GM19468 (cell line): ENCODE results near the gene USH2A.
"Not testable (repeated sequence)": the region's sequence is repeated elsewhere in the genome, so short reads cannot be mapped to it uniquely, and the experiment has no call there.

Source experiments
- ATAC-seq: cut with Tn5 transposase; IDR thresholded peaks from one replicate; pipeline ENCODE4 v1.9.1; 2021; ENCODE audit warnings: mild to moderate bottlenecking, moderate library complexity, moderate number of reproducible peaks; ENCODE audit not compliant: unreplicated experiment; ENCODE audit errors: extremely low read depth

Gene USH2A

DNA sequence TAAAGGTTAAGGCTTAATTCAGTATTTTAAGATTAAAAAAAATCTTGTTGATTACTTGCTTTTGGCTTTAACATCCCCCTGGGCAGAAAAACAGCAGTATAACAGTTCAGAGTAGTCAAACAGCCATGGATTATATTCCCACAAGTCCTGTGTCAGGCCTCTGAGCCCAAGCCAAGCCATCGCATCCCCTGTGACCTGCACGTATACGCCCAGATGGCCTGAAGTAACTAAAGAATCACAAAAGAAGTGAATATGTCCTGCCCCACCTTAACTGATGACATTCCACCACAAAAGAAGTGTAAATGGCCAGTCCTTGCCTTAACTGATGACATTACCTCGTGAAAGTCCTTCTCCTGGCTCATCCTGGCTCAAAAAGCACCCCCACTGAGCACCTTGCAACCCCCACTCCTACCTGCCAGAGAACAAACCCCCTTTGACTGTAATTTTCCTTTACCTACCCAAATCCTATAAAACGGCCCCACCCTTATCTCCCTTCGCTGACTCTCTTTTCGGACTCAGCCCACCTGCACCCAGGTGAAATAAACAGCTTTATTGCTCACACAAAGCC is 277.7 kb downstream of the USH2A start:
- not testable (repeated sequence) for ATAC-seq

DNA sequence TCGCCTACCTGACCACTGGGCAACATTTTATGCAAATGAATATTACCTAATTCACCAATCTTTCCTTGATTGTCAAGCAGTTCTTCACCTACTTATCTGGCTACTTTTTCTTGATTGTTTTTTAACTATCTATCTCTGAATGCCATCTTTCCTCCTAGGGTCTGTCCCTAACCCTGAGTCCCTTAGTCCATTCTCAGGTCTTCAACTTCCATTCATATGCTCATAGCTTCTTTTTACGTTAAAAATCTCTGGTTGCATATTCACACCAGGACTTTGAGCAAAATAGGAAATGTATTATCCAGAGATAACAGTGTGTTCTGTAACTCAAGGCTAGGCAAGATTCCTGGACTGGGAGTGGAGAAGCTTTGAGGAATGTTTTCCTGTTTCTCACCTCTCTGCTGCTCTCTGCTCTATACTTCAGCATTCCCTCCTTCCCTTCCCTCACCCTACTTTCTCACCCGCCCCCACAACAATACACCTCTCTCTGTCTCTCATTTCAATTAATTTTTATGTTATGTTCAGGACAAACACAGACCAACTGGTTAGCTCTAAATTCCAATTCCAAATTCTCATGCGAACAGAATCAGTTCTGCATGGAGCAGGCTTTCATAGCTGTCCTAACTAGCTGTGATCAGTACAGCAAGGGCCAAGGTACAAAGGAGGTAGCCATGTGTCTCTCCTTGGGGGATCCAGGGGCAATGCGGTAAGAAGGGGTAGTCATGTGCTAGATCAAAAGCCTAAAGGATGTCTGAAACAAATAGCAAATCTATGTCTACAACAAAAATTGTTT is 278.4 kb downstream of the USH2A start:
- no peak for ATAC-seq

DNA sequence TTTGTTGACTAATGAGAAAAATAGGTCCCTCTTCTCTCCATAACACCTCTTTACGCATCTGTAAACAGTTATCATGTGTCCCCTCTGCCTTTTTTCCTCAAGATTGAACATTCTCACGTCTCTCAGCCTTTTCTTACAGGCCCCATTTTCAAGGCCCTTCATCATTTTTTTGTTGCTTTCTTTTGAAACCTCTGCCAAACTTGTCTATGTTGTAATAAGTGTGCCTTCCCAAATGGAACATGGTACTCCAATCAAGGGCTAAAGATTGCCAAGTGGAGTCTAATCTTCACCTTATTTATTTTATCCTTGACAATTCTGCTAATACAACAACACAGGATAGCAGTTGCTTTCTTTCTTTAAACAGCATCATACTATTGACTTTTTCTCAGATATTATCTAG is 280.3 kb downstream of the USH2A start:
- no peak for ATAC-seq

DNA sequence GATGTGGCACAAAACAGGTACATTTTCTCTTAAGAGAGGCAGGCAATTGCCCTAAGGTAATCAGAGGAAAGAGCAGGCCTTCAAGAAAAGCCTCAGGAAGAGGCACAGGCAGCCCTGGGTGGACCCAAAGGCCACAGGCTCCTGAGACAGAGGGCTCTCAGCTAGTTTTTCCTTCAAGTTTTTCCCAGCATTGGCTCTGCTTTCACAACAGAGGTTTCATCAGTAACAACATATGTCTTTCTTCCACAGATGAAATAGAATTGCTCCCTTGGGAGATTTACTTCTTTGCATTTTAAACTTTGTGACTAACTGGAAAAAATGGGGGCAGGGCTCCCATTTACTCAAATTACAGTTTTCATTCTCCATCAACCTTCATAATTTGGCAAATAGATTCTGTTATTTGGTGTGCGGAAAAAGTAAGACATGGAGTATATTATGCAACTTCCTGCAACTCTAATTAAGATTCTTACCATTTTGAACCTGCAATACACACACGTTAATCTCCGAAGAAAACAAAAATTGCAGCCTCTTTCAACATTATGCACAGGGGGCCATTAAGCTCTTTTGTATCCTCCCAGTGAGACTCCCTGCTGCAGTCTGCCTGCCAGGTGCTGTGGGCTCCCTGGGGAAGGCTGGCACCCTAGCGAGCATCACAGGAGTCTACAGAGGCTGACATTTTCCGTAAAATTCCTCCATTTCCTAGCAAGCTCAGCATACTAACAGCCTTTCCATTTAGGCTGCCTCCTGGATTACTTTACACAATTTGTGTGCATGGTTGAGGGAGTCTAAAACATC is 282.3 kb downstream of the USH2A start:
- ATAC-seq = no peak

DNA sequence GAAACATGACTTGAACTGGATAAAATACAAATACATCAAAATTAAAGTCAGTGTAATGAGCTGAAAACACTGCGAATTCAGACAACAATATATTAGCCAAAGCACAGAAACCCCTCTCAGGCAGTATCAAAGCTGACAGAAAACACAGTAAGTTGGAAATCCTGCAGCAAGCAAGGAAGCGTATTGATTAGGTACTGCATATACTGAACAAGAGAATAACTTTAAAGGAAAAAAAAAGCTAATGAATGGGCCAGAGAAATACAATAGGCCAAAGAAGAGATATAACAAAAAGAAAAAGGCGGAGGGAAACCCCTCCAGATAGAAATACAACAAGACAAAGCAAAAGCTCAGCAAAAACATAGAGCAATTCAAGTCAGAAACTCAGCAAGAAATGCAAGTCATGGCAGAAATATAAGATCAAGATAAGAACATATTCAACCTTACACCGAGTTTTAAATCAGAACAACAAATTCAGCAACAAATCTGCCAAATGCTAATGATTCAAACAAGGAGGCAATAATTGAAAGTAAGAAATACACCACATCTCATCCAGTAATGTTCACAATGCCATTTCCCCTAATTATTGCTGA is 299.0 kb downstream of the USH2A start:
- ATAC-seq = no peak

DNA sequence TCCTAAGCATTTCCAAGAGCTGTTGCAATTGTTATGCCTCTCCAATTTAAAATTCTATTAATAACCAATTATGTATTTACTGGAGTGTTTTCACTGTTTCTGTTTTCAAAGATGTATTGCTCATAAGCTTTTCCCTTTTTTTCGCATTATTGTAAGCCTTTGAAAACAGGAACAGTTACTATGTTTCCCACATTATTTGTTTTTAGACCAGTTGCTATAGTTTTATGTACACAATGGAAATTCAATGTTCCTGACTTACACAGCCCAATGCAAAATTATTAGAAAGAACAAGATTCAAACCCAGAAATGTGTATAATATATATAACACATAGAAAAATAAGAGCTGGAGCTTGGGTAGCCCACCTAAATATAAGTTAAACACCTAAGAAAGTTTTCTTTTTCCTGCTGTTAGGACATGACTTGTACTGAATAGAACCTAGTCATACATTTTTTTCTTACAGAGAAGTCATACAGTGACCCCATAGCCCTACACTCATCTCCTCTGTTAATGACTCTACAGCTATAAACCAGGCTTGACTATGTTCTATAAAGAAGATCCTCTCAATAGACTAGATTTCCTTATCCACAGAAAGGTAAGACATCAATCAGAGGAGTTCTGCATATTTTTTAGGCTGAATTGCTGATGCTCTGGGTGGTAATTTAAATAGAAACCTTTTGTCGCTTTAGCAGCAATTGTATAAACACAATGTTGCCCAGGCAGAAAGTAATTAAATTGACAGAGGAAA is 299.6 kb downstream of the USH2A start:
- ATAC-seq = no peak

DNA sequence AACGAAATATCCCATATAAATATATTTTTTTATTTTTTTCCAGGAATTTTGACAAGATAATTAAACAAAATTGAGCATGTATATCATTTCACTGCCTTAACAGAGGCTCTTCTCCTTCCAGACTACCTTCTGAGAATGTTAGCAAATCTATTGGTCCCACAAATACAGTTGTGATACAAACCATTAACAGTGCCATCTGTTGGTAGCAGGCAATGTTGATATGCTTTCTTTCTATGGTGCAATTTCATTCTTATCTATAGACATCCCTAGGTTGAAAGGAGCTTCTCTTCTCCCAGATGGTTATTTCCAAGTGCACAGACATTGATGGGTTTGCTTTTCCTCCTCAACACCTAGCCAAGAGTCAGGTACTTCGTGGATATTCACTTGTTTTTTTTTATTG is 303.6 kb downstream of the USH2A start:
- no peak for ATAC-seq

DNA sequence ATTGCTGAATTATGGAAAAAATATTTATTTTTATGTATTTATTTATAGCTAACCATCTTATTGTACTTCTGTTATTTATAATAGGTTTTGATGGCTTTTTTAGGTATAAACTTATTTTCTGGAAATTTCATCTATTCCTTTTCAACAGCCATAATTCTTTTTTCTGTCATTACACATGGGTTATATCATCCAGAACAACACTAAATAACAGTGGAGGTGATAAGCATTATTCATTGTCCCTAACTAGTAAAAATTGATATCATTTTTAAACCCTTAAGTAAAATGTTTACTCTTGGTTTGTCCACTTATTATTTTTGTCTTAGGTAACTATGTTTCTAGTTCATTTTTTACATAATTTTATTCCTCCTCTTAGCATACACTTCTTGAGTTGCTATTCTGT is 309.1 kb downstream of the USH2A start:
- no peak for ATAC-seq

DNA sequence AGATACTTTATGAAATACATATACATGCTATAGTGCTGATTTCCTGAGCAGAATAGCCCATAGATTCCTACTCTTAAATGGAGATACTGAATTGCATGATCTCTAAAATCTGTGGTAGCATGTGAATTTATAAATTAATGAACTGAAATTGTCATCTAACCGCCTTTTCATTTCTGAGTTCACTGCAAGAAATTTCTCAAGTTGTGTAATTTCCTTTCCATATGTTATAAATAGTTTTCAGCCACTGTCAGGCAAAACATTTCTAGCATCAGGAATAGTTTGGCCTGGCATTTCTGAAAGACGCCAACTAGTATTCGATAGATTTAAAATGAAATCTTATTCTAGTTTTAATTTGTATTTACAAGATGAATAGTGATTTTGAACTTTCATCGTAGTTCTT is 310.1 kb downstream of the USH2A start:
- ATAC-seq = no peak

DNA sequence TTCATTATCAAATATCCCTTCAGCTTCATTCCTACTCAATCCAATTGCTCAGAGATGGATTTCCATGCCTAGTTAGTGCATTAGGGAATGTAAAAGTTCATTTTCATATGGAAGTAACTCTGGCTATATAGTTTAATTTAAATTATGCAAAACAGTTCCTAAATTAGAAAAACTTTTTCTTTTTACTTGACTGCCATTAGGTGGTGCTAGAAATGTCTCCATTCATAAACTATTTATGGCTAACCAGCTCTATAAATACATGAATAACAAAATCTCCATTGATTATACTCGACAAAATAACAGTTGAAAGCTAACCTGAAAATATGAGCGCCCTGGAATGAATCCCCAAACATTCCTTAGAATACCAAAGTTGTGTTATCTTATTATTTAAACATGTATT is 311.4 kb downstream of the USH2A start:
- no peak for ATAC-seq

DNA sequence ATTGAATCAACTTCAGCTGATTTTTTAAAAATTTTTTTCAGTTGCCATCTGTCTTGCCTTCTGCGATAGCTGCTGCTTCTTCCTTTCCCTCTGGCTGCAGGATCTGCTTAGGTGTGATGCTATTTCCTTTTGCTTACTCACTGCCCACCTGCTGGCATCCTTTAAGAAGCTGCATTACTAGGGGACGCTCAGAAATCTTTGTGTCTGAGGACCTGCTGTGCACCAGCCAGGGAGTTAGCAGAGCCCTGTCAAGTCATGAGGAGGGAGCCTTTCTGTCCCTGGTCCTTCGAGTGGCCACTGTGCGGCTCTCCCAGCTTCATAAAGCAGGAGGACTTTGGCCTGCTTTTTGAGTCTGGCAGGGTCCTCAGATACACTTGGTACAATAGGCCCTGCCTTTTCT is 327.8 kb downstream of the USH2A start:
- no peak for ATAC-seq

DNA sequence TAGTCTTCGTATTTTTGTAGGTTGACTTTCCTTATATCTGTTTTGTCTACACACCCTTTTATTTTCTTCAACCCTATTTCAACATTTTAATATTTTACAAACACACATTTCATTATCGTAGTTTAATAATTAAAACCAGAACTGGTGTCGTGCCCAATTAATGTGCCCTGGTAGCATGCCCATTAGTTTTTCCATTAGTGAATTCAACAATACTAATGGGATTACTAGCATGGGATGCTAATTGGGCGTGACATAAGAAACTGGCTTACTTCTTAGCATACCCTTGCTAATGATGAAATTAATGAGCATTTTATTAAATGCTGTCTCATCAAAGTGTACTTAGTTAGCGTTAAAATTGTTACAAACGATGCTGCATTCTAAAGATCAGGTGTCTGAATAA is 332.7 kb downstream of the USH2A start:
- no peak for ATAC-seq

DNA sequence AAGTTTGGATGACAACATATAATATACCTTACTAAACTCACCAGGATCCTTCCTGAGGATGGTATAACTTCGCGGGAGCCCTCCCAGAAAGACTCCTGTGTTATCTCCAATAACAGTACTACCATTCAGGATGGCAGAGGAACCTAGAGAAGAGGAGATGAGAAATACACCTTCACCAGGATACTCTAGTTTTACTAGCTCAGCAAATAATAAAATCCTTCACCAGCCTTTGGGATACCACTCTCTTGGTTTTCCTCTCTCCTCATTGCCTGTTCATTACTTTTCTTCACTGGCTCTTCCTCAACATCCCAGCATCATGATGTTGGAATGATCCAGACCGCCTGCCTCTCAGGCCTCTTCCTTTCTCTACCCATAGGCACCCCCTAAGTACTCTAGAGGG is 336.6 kb downstream of the USH2A start:
- no peak for ATAC-seq

DNA sequence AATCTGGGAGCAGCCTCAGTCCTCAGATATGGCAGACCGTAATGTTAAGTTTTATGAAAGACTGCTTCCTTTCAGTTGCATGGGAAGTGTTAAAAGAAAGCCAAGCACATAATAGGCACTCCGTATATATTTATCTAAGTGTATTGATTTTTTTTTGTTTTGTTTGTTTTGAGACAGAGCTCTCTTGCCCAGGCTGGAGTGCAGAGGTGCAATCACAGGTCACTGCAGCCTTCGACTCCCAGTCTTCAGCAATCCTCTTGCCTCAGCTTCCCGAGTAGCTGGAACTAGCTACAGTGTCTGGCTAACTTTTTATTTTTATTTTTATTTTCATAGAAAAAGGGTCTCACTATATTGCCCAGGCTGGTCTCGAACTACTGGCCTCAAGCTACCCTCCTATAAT is 341.8 kb downstream of the USH2A start:
- no peak for ATAC-seq

DNA sequence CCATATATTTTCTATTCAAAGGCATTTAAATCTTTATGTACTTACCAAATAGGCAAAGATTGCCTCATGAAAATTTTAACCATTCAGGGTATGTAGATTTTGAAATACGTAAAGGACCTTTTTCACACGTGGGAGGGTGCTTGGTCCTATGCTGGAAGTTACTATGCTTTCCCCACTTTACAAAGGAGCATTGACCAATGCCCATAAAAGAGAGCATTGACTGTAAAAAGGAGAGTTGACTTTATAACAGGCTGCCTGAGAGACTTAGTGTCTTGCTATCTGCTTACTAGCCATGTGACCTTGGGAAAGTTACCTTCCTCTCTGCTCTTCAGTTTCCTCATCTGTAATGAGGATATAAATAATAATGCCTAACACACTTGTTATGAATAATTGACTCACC is 346.5 kb downstream of the USH2A start:
- ATAC-seq = no peak

DNA sequence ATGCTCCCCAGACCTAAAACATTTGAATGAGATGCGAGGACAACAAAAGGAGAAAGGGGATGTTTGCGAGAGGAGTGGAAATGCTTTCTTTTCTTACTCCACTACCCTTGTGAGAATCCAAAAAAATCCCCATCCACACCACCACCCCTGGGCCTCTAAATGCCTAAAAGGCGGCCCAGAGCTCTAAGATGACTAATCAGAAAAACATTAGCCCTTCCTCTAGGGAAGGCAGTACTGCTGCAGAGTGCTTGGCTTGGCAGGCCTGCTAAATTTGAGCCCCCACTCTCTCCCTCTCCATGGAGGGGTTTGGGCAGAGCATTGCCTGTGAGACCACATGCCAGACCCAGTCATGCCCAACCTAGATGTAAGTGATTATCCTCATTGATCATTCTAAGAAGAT is 347.9 kb downstream of the USH2A start:
- no peak for ATAC-seq

DNA sequence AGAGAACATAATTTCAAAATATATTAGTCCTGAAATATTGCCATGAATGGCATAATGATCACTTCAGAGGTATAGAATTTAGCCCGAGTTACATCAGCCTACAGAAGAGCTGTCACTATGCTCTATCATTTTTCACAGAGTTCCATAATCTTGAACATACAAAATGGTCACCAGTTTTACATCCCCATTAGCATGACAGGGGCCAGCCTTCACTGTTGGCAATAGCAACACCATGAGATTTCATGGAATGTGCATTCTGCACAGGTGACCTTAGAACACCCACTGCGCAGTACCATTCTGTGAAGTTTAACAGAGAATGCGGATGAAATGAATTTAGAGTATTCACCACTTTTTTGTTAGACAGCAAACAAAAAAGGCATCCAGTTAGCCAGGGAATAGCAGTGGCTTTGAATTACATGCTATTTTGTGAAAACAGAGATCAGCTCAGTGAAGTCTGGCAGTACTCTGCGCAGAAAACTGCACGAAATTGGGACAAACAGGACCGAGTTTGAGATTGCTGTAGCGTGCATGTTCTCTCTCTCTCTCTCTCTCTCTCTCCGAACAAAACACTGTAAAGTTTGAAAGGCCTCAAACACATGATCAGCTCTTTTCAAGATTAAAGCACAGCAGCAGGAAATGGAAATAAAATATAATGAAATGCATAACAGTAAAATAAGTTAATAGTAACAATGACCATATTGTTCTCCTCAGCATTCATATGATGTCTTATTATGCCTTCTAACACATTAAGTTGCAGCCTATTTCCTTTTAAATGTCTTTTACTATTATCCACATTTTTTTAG is 349.3 kb downstream of the USH2A start:
- no peak for ATAC-seq

DNA sequence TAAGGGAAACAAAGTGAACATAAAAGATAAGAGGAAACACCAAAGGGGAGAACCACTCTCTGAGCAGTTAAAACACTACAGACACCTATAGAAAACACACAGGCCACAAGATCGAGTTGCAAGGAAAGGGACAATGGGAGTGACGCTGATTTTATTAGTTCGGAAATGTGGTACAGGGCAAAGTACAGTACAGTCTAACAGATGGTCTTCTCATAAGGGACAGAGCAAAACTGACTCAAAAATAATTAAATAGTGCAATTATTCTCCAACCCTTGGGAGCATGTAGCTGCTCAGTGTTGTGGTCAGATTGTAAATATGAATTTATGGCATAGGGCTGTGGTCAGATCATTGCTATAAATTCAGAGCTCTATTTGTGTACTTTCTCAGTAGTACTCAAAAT is 352.0 kb downstream of the USH2A start:
- ATAC-seq = no peak

DNA sequence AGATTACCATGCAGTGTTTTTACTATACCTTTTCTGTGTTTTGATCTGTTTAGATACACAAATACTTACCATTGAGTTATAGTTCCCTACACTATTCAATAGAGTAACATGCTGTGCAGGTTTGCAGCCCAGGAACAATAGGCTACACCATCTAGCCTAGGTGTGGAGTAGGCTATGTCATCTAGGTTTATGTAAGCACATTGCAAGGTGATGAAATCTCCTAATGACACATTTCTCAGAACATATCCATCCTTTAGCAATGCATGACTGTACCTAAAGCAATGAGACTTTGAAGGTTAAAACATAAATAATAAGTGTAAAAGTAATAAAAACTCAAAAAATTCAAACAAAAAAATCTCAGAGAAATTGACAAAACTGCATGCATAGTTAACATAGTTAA is 358.6 kb downstream of the USH2A start:
- no peak for ATAC-seq

DNA sequence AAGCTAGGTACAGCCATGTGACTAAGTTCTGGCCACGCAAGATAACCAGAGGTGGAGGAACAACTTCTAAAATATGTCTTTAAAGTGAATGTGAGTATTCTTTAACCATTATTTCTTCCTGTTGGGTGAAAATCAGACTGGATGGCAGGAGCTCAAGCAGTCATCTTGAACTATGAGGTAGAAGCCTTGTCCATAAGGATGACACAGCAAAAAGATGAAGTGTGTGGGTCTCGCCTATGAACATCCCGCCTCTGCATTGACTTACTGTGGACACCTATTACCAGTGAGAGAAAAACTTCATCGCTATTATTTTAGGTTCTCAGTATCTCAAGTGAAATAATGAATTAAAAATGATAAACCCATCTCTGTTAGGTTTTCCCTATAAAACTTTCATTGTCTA is 365.3 kb downstream of the USH2A start:
- no peak for ATAC-seq
